Stimulated activated CD4-positive, alpha-beta T cell treated with anti-CD3 and anti-CD28 coated beads, Interleukin-1b, Interleukin-23, amount 100 ng/mL, for 1 hour (primary cell): Measurements from ENCODE around the gene BCL3.
"Not testable (repeated sequence)": the region's sequence is repeated elsewhere in the genome, so short reads cannot be mapped to it uniquely, and the experiment has no call there.

ENCODE experiments used
- DNase-seq, 2 donors: peaks; one replicate each; pipeline ENCODE4 v3.0.0-alpha.2; 2020; ENCODE audit warnings: low read depth in 2 of 2

Gene BCL3

DNA sequence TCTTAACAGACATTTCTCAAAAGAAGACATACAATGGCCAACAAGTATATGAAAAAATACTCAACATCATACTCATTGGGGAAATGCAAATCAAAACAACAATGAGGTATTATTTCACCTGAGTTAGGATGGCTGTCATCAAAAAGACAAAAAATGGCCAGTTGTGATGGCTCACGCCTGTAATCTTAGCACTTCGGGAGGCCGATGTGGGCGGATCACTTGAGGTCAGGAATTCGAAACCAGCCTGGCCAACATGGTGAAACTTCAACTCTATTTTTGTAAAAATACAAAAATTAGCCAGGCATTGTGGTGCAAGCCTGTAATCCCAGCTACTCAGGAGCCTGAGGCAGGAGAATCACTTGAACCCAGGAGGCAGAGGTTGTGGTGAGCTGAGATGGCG is 27.6 kb upstream of the BCL3 start:
- no peak for DNase-seq

DNA sequence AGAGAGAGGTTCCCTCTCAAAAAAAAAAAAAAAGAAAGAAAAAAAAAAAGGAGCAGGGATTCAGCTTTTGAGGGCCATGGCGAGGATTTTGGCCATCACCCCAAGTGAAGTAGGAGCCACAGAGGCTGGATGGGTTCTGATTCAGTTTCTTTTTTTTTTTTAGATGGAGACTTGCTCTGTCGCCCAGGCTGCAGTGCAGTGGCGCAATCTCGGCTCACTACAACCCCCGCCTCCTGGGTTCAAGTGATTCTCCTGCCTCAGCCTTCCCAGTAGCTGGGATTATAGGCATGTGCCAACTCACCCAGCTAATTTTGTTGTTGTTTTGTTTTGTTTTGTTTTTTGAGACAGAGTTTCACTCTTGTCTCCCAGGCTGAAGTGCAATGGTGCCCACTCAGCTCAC is 27.1 kb upstream of the BCL3 start:
- DNase-seq: not testable (repeated sequence)

DNA sequence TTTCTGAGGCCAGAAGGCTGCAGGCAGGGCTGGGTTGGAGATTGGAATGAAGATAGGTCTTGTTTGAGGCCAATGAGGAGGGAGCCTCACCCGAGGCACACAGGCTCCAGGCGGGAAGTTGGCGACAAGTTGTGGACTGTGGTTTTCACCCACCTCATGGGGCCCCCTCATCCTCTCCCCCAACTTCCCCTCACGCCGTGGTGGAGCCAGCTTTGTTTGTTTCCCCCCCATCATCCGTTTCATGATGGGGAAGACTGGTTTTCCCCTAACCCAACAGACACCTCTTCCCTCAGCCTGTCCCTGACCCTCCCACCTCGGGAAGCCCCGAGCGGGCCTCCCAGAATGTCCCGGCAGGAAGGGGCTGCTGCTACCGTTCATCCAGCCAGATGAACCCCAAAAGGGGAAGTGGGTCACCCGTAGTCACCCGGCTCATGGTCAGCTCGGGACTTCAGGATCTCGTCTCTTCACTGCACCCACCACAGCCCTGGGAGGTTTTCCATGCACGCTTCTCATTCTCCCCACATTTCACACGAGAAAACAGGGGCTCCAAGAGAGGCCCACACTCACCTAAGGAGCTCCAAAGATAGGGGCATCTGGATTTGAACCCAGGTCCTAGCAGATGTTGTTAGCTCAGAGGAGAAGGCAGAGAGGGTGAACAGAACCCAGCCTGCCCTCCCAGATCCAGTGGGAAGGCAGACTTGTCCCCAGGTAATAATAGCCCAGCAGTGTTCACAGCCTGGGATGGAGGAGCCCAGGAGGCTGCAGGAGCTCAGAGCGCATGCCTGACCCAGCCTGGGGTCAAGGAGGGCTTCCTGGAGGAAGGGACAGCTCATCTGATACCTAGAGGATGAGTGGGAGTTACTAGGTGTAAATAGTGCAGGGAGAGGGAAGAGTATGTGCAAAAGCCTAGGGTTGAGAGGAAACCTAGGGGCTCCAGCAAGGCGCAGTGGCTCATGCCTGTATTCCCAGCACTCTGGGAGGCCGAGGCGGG is 26.1 kb upstream of the BCL3 start:
- no peak for DNase-seq

DNA sequence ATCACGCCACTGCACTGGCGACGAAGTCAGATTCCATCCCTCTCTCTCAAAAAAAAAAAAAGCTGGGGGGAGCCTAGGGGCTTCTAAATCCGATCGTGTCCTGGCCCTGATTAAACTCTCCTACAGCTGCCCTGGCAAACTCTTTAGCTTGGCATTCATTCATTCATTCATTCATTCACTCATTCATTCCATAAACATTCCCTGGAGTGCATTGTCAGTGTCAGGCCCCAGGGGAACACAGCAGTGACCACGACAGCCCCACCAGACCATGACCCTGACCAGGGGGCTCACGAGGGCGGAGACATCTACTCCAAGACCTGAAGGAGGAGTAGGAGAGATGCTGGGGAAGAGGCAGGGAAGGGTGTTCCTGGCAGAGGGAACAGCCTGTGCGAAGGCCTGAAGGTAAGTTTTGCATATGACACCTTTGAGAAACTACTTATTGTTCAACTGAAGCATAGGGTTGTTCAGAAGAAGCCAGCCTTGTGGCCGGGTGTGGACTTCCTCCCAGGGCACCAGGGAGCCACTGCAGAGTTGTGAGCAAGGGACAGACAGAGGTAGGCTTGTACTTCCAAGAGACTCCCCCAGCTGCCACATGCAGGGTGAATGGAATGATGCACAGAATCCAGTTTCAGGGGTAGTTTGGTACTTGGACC is 25.1 kb upstream of the BCL3 start:
- DNase-seq: no peak

DNA sequence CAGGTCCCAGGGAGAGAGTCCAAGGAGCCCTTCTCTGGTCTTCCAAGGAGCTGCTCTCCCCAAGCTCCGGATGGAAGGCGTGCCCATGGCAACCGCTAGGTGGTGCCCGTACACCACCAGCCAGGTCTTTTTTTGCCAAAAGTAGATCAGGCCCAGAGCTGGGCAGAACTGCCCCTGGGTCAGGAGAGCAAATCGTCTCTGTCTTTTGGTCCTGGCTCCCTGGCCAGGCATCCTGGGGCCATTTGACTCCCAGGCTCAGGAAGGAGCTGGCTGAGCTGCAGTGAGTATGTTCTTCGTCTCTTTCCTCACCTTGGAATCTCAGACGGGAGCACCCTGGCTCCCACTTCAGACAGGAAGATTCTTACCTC is 24.6 kb upstream of the BCL3 start:
- peak; percentile 55 to 60 for DNase-seq

DNA sequence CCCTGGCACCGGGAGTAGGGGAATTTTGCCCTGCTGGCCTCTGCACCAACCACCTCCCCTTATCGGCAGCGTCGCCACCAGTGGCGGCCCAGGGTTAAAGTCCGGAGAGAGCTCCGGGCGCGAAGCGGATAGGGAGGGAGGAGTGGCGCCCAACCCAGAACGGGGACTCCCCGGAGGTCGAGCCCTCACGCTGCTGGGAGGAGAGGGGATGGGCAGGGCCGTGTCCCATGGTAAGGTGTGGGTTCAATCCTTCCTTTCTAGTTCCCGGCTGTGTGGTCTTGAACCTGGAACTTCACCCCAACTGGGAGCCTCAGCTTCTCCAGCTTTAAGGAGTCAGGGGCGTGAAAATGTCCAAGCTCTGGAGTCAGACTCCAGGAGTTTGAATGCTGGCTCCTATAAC is 23.3 kb upstream of the BCL3 start:
- no peak for DNase-seq

DNA sequence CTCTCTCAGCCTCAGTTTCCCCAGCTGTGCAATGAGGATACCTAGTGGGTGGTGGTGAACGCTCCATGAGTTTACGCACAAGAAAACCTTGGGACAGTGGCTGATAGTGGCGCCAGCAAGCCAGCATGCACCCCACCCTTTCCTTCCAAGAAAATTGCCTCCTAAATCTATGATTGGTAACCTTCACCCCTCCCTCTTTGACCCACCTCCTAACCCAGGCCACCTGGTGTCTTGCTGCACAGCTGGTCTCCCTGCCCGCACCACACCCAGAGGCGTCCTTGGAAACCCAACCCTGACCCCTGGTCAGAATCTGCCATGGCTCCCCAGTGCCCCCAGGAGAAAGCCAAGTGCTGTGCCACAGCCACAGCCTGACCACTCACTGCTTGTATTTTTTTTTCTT is 22.8 kb upstream of the BCL3 start:
- no peak for DNase-seq

DNA sequence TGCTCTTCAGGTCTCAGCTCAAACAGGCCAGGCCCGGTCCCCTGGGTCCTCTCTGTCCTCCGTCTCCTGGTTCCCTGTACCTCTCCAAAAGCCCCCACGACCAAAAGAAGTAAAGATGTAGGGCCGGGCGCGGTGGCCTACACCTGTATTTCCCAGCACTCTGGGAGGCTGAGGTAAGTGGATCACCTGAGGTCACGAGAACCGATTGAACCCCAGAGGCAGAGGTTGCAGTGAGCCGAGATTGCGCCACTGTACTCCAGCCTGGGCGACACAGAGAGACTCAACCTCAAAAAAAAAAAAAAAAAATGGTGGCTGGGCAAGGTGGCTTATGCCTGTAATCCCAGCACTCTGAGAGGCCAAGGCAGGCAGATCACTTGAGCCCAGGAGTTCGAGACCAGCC is 22.0 kb upstream of the BCL3 start:
- no peak for DNase-seq

DNA sequence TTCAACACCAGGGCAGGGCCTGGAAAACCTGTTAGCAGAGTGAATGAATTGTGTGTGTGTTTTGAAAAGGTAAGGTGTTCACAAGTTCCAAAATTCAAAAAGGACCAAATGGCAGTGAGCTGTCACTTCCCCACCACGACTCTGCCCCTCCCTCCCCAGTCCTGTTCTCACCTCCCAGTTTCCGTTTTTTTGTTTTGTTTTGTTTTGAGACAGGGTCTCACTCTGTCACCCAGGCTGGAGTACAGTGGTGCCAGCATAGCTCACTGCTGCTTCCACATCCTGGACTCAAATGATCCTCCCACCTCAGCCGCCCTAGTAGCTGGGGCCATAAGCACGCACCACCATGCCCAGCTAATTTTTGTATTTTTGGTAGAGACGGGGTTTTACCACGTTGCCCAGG is 20.3 kb upstream of the BCL3 start:
- DNase-seq: no peak

DNA sequence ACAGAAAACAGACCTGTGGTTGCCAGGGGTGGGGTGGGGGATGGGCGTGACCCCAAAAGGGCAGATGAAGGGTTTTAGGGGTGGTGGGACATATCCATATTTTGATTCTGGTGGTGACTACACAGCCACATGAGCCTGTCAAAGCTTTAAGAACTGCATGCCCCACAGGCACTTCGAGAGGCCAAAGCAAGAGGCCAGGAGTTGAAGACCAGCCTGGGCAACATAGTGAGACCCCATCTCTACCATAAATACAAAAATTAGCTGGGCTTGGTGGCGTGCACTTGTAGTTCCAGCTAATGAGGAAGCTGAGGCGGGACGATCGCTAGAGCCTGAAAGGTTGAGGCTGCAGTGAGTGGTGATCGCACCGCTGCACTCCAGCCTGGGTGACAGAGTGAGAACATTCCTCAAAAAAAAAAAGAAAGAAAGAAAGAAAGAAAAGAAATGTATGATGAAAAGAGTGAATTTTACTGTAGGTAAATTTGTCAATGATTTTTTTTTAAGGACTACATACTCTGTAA is 18.9 kb upstream of the BCL3 start:
- no peak for DNase-seq

DNA sequence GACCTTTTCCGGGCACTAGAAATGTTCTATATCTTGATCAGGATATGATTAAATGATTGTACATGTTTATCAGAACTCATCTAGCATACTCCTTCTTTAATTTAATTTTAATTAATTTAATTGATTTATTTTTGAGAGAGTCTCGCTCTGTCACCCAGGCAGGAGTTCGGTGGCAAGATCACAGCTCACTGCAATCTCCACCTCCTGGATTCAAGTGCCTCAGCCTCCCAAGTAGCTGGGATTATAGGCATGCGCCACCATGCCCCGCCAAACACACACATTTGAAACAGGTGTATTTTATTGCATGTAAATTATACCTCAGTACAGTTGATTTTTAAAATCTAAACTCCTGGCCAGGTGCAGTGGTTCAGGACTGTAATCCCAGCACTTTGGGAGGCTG is 17.4 kb upstream of the BCL3 start:
- DNase-seq: no peak

DNA sequence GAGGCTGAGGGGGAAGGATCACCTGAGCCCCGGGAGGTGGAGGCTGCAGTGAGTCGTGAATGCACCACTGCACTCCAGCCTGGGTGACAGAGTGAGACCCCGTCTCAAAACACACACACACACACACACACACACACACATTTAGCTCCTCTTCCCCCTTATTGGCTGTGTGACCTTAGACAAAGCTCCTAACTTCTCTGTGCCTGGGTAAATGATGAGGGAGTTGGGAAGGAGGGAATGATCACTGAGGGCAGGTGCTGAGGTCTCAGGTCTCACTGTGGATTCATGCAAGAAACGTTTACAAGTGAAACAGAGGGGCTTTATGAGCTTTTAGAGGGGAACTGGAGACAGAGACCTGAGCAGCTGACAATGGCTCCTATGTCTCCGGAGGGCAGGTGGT is 16.9 kb upstream of the BCL3 start:
- DNase-seq: no peak

DNA sequence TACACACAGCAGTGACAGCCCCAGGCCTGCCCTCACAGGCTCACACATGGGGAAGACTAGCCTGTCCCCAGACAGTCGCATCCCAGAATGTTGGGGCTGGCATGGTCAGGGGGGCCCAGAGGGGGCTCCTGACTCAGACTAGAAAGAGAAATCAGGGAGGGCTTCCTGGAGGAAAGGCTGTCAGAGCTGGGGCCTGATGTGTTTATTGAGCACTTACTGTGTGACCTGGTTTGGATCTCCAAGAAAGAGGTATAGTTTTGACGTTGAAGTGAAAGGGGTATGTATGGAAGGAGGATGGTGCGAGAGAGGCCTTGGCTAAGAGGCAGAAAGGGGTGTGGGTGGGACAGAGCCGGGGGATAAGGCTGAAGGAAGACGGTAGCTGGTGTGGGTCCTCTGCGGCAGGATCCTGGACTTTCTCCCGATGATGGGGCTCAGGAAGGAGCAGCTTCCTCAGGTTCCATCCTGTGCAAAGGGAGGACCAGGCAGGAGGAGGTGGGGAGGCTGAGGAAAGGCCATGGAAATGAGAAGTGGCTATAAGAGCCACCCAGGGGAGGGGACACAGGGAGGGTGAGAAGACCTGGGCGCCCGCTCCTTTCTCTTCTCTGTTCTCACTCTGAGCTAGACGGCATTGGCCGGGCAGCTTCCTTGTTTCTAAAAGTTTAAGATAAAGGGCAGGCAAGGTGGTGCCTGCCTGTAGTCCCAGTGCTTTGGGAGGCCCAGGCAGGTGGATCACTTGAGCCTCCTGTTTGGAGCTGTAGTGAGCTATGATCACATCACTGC is 16.1 kb upstream of the BCL3 start:
- DNase-seq: no peak

DNA sequence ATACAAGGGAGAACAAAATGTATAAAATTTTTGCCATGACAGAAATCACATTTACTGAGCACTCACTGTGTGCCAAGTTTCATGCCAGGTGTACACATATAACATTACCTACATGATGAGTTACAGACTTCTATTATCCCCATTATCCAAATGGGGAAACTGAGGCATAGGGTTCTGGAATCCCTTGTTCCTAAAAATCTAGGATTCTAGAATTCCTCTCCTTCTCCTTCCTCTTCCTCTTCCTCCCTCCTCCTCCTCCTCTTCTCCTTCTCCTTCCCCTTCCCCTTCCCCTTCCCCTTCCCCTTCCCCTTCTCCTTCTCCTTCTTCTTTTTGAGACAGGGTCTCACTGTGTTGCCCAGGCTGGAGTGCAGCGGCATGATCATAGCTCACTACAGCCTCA is 14.2 kb upstream of the BCL3 start:
- DNase-seq: no peak

DNA sequence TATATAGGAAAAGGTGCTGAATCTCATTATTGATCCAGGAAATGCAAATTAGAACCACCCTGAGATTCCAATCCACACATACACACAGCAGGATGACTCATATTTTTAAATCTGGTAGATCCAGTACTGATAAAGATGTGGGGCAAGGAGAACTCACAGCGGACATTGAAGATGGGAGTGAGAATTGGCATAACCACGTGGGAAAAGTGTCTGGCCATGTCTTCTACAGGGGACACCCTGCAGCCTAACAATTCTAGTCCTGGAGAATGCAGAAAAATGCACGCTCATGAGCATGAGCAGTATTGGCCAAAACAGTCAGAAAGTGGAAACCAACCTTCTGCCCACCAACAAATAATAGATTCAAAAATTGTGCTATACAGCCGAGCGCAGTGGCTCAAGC is 13.5 kb upstream of the BCL3 start:
- no peak for DNase-seq

DNA sequence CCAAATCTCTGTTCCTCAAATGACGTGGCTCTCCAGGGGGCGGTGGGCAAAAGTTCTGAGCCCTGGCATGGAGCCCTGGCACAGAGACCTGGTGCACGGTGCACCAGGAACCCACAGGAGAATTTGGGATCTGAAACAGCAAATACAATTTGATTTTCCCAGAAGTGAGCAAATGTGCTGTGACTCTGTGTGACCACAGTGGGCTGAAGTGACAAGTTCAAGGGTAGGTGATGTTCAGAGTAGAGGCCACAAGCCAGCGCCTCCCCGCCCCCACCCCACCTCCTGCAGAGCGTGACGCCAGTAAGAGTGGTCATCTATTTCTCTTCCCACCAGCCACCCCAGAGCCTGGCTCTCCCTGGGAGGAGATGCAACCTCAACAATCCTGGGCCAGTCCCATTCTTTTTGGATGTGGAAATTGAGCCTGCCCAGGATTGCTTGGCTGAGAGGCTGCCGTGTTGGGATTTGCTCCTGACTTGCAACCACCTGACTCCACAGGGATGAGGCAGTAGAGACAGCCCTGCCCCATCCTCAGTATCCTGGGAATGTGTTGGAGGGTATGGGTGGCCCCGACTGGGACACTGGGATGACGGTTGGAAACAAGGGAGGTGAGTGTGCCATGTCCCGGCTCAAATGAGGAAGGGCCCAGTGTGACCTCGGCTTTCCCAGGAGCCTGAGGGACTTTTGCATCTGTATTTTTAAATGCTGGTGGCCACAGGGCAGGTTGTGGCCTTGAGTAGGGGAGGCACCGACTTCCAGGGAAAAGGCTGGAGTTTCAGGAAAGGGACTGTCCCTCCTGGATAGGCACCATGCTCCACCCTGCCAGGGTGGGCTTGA is 11.1 kb upstream of the BCL3 start:
- DNase-seq: no peak

DNA sequence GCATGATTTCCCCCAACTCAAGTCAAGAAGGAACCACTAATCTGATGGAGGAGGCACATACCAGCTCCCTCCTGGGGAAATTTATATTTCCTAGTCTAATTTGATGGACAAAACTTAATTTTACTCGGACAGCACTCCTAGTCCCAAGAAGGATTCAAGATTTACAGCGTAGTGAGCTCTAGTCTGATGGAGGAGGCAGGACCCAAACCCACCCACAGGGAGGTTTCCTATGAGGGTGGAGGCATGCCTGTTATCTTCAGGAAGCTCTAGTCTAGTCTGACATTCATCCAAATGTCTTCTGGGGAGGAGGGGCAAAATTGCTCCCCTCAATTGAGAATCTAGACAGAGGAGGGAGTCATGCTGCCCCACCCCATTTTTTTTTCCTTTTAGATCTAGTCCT is 10.4 kb upstream of the BCL3 start:
- DNase-seq: no peak

DNA sequence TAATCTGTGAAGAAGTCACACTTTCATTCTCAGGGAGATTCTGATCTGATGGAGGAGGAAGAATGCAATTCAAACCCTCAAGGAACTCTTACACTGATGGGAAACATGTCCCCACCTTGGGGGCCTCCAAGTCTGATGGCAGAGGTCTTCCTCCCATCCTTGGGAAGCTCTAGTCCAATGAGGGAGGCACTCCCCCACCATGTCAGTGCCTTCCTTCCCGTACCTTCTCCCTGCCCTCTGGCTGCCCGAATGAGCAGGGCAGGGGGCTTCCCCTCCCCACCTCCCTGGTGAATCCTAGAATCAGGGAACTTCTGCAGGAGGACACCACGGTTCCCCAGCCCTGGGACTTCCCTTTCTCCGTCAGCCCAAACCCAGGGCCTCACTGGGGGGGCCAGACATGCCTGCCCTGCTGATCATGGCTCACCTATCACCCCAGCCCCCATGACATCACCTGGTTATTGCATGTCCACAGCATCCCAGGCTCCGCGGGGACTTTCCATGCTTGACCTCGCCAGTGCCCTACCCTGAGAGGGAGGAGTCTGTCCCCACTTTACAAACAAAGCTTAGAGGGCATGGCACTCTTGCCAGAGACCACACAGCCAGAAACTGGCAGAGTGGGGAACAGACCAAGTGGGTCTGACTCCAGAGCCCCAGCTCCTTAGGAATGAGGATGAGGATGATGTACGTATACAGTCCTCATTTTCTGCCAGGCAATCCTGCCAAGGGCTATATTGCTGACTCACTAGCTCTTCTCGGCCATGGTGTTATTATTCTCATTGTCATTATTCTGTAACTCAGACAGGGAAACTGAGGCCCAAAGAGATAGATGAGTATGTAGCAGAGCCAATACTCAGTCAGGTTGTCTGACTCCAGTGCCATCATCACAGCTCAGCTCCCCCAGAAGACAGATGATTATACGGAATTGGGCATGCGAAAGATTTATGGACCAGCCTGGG is 9.6 kb upstream of the BCL3 start:
- no peak for DNase-seq

DNA sequence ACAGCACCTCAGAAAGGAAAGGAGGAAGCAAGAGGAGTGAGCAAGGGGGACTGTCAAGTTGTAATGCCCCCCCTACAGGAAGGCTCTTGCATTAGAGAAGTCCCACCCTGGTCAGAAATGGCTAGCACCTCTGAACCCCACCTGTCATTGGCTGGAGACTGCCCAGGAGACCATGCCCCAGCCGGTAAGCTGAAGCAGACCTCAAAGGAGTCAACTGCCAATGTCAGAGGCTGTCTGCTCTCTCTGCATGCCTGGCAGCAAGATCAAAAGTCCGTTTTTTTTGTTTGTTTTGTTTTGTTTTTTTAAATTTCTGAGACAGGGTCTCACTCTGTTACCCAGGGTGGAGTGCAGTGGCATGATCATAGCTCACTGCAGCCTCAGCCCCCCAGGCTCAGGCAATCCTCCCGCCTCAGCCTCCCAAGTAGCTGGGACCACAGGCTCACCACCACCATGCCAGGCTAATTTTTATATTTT is 8.1 kb upstream of the BCL3 start:
- no peak for DNase-seq

DNA sequence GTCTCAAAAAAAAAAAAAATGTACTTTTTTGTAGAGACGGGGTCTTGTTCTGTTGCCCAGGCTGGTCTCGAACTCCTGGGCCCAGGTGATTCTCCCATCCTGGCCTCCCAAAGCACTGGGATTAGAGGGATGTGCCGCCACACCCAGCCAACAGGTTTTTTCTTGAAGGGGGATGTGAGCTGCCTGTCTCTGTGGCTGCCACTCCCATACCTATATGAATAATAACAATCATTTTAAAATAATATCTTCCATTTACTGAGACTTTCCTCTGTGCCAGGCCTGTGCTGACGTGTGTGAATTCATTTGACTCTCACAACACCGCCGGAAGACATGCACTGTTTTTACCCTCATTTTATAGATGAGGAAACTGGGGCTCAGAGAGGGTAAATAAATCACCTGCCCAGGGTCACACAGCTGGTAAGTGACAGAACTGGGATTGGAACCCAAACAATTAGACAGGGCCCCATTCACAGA is 7.2 kb upstream of the BCL3 start:
- no peak for DNase-seq
